CD14-positive monocyte (primary cell): Measurements from ENCODE around the gene CSNK2A2. TPM values are rescaled to one million over a fixed set of nuclear protein-coding genes. Genes with fewer than 3 reads are reported as not detected.

Source experiments
- DNase-seq, 3 donors: peaks; one replicate each; pipeline ENCODE4 v3.0.0-alpha.2; 2011 to 2022
- H2AFZ ChIP-seq: 2 replicates; pipeline ENCODE4 v1.6.0; 2012; ENCODE audit warnings: mild to moderate bottlenecking, low read depth, low read length, inconsistent platforms; ENCODE audit not compliant: insufficient read depth, poor library complexity, severe bottlenecking
- H3K27ac ChIP-seq, 2 donors: 1 replicate in 1 of 2; 2 replicates in 1 of 2; pipeline ENCODE4 v1.5.1; 2012 to 2013; ENCODE audit warnings: low read length in 2 of 2, control low read depth in 1 of 2, inconsistent platforms in 1 of 2, low read depth in 1 of 2, mild to moderate bottlenecking in 1 of 2
- H3K27me3 ChIP-seq, 2 donors: one replicate each; pipeline versions ENCODE4 v1.6.0 to v1.6.1; 2011 to 2013; ENCODE audit warnings: low read length in 2 of 2; ENCODE audit not compliant: control insufficient read depth in 2 of 2, insufficient read depth in 2 of 2
- H3K36me3 ChIP-seq, 2 donors: replicated peaks in 1 of 2; 1 replicate in 1 of 2; 2 replicates in 1 of 2; pipeline versions ENCODE4 v1.5.1 to v1.6.1; 2012 to 2013; ENCODE audit warnings: low read length in 2 of 2, control low read depth in 1 of 2, inconsistent platforms in 1 of 2, mild to moderate bottlenecking in 1 of 2; ENCODE audit not compliant: insufficient read depth in 2 of 2, control insufficient read depth in 1 of 2
- H3K4me1 ChIP-seq, 2 donors: 1 replicate in 1 of 2; 2 replicates in 1 of 2; pipeline versions ENCODE4 v1.5.1 to v1.6.1; 2012 to 2013; ENCODE audit warnings: low read length in 2 of 2, control low read depth in 1 of 2, inconsistent platforms in 1 of 2, mild to moderate bottlenecking in 1 of 2, moderate library complexity in 1 of 2; ENCODE audit not compliant: insufficient read depth in 2 of 2, control insufficient read depth in 1 of 2
- H3K4me2 ChIP-seq: replicated peaks from 2 replicates; pipeline ENCODE3; 2012; ENCODE audit warnings: low read length, moderate library complexity, mild to moderate bottlenecking; ENCODE audit not compliant: poor library complexity, severe bottlenecking; ENCODE audit errors: extremely low read depth
- H3K4me3 ChIP-seq, 3 experiments: fragments of 200-600 bp in 1 of 3; sonication (generic) in 1 of 3; replicated peaks in 1 of 3; 1 replicate in 2 of 3; 2 replicates in 1 of 3; pipeline ENCODE4 v1.5.1; 2011 to 2013; ENCODE audit warnings: low read length in 3 of 3, mild to moderate bottlenecking in 3 of 3, control low read depth in 2 of 3, low read depth in 2 of 3, inconsistent platforms in 1 of 3, moderate library complexity in 1 of 3
- H3K79me2 ChIP-seq: 2 replicates; pipeline ENCODE4 v1.6.0; 2012; ENCODE audit warnings: mild to moderate bottlenecking, control low read depth, inconsistent platforms, low read length, moderate library complexity; ENCODE audit not compliant: insufficient read depth
- H3K9ac ChIP-seq: 2 replicates; pipeline ENCODE4 v1.6.0; 2017; ENCODE audit warnings: low read length, mild to moderate bottlenecking; ENCODE audit not compliant: insufficient read depth, poor library complexity, severe bottlenecking
- H3K9me3 ChIP-seq, 2 donors: replicated peaks in 1 of 2; 1 replicate in 1 of 2; 2 replicates in 1 of 2; pipeline versions ENCODE4 v1.5.1 to v1.6.1; 2012 to 2013; ENCODE audit warnings: low read length in 2 of 2, control low read depth in 1 of 2; ENCODE audit not compliant: control insufficient read depth in 1 of 2, insufficient read depth in 1 of 2
- H4K20me1 ChIP-seq: 2 replicates; pipeline ENCODE4 v1.6.0; 2012; ENCODE audit warnings: mild to moderate bottlenecking, low read length, control low read depth, moderate library complexity; ENCODE audit not compliant: insufficient read depth
- H3K27ac Mint-ChIP-seq, 7 donors: one replicate each; pipeline ENCODE4 v1.8.0; 2020; ENCODE audit warnings: mild to moderate bottlenecking in 7 of 7, mixed read lengths in 7 of 7, moderate library complexity in 6 of 7, inconsistent platforms in 2 of 7
- H3K27me3 Mint-ChIP-seq, 3 donors: one replicate each; pipeline ENCODE4 v1.8.0; 2021 to 2022; ENCODE audit warnings: low read depth in 3 of 3, mild to moderate bottlenecking in 3 of 3, mixed read lengths in 3 of 3, moderate library complexity in 3 of 3, inconsistent platforms in 1 of 3
- H3K36me3 Mint-ChIP-seq, 2 donors: one replicate each; pipeline ENCODE4 v1.8.0; 2020; ENCODE audit warnings: mixed read lengths in 2 of 2, inconsistent platforms in 1 of 2, mild to moderate bottlenecking in 1 of 2
- H3K4me1 Mint-ChIP-seq: one replicate; pipeline ENCODE4 v1.8.0; 2020; ENCODE audit warnings: mild to moderate bottlenecking, mixed read lengths
- H3K4me3 Mint-ChIP-seq, 2 donors: one replicate each; pipeline ENCODE4 v1.8.0; 2020; ENCODE audit warnings: mild to moderate bottlenecking in 2 of 2, mixed read lengths in 2 of 2, moderate library complexity in 1 of 2
- H3K9me3 Mint-ChIP-seq, 7 donors: one replicate each; pipeline ENCODE4 v1.8.0; 2020 to 2022; ENCODE audit warnings: mixed read lengths in 7 of 7, mild to moderate bottlenecking in 6 of 7, moderate library complexity in 6 of 7, inconsistent platforms in 2 of 7
- CTCF ChIP-seq: fragments of 200-600 bp; IDR thresholded peaks from one replicate; pipeline ENCODE4 v1.8.0; 2022; ENCODE audit warnings: antibody characterized with exemption, mild to moderate bottlenecking
- WGBS: methylation state at CpG from one replicate; pipeline ENCODE4 v1.1.5; 2013; ENCODE audit warnings: missing lambda C conversion rate; ENCODE audit not compliant: insufficient coverage; 5-methylcytosine and 5-hydroxymethylcytosine counted together
- intact Hi-C, 2 donors: fragments of 100-400 bp; cut with micrococcal nuclease; formaldehyde crosslinking; loops; one replicate each; pipeline versions ENCODE4 v1.15.0 to v1.15.1; 2023
- polyA plus RNA-seq, 3 donors: library from polyadenylated mRNA; depleted of rRNA in 1 of 3; unstranded in 2 of 3; stranded (reverse) in 1 of 3; fragments of 300-500 nt in 2 of 3; fragments of >200 nt in 1 of 3; fragmentation: Illumina TruSeq in 2 of 3; gene quantifications; 1 replicate in 2 of 3; 2 replicates in 1 of 3; pipeline ENCODE4 v1.2.3, GENCODE V29; 2012 to 2021

The CSNK2A2 gene
- polyA plus RNA-seq, 3 donors = 1.6 to 24.7 (median 9.2) TPM

- WGBS = 100% methylated on average over 2 of the region's 2 CpGs
- peaks cover 9% of the 10 kb centered on the region in 2 donors for H3K36me3 Mint-ChIP-seq
- Histone ChIP-seq H3K27me3 (no peaks in the 10 kb centered on the region), H3K9me3 (no peaks in the 10 kb centered on the region), H3K9ac (no peak overlapping the region), H4K20me1 (no peaks in the 10 kb centered on the region), H3K4me2 (no peak overlapping the region), H3K4me1 (no peaks in the 10 kb centered on the region), H2AFZ (no peak overlapping the region), H3K4me3 (no peak overlapping the region), H3K36me3 (peaks cover 3 to 15% of the 10 kb centered on the region in 2 donors), H3K79me2 (no peaks in the 10 kb centered on the region), H3K27ac (no peak overlapping the region)
- H3K27ac Mint-ChIP-seq = no peak overlapping the region
- intact Hi-C loops = loop anchor here in 1 of 2 donors (10.0 kb wide), 1 partner anchor 60 kb away; no protein-coding TSS in a partner anchor
- TF ChIP-seq CTCF = no peak
- no peaks in the 10 kb centered on the region for H3K4me1 Mint-ChIP-seq
- H3K9me3 Mint-ChIP-seq = no peaks in the 10 kb centered on the region
- H3K27me3 Mint-ChIP-seq = peaks cover 0 to 4% (median 0%) of the 10 kb centered on the region in 3 donors
- no peak overlapping the region for H3K4me3 Mint-ChIP-seq
- DNase-seq = no peak
Observed at GRCh38 chr16:58154345-58154744, 43.6 kb downstream of the CSNK2A2 start.

GRCh38 chr16:58152246-58152868 lies 45.5 kb downstream of the CSNK2A2 start:
- 90% methylated on average over 1 of the region's 8 CpGs for WGBS

More at GRCh38 chr16:58152246-58152868, 45.5 kb downstream of the CSNK2A2 start:
- no peak overlapping the region for H3K4me3 ChIP-seq
- H4K20me1 ChIP-seq = no peaks in the 10 kb centered on the region
- Mint-ChIP-seq H3K4me3 (no peak overlapping the region), H3K4me1 (no peaks in the 10 kb centered on the region), H3K9me3 (no peaks in the 10 kb centered on the region), H3K36me3 (no peaks in the 10 kb centered on the region), H3K27me3 (peaks cover 0 to 4% (median 0%) of the 10 kb centered on the region in 3 donors), H3K27ac (no peak overlapping the region)
- intact Hi-C loops = loop anchor here in 1 of 2 donors (10.0 kb wide), 1 partner anchor 58 kb away; no protein-coding TSS in a partner anchor
- H3K9me3 ChIP-seq = no peaks in the 10 kb centered on the region
- TF ChIP-seq CTCF = no peak
- no peaks in the 10 kb centered on the region for H3K36me3 ChIP-seq
- H3K9ac ChIP-seq = no peak overlapping the region
- H3K79me2 ChIP-seq = no peaks in the 10 kb centered on the region
- no peaks in the 10 kb centered on the region for H3K27me3 ChIP-seq
- H3K4me1 ChIP-seq = no peaks in the 10 kb centered on the region
- DNase-seq = no peak
- no peak overlapping the region for H2AFZ ChIP-seq
- H3K27ac ChIP-seq = no peak overlapping the region
- H3K4me2 ChIP-seq = no peak overlapping the region
